Fibroblast of peridontal ligament (primary cell): ENCODE data around the gene CDC14A.
"Not testable (repeated sequence)": the region's sequence is repeated elsewhere in the genome, so short reads cannot be mapped to it uniquely, and the experiment has no call there.

Experiments
- DNase-seq: peaks from one replicate; pipeline ENCODE4 v3.0.0-alpha.2; 2010; ENCODE audit errors: extremely low read depth

CDC14A gene

DNA sequence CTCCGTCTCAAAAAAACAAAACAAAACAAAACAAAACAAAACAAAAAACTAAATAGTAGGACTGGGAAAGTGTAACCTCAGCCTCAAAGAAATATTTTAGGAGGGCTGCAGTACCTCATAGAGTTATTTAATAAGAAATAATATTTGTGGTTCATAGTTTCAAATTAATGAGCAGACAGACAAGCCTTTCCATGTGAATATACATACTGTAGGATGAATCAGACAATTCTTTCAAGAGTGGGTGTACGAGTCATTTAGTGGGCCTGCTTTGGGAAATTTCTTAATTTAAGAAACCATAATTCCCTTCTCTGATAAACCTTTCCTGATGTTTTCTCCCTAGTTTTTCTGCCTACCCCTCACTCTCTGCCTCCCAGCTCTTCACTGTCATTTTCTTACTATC lies 52.5 kb downstream of the CDC14A start:
- no peak for DNase-seq

- not testable (repeated sequence) for DNase-seq
Measured at GRCh38 chr1:100405902-100406301, 53.6 kb downstream of the CDC14A start.

GRCh38 chr1:100407390-100407789 lies 55.1 kb downstream of the CDC14A start:
- not testable (repeated sequence) for DNase-seq

GRCh38 chr1:100411019-100411418 lies 58.7 kb downstream of the CDC14A start:
- no peak for DNase-seq

DNA sequence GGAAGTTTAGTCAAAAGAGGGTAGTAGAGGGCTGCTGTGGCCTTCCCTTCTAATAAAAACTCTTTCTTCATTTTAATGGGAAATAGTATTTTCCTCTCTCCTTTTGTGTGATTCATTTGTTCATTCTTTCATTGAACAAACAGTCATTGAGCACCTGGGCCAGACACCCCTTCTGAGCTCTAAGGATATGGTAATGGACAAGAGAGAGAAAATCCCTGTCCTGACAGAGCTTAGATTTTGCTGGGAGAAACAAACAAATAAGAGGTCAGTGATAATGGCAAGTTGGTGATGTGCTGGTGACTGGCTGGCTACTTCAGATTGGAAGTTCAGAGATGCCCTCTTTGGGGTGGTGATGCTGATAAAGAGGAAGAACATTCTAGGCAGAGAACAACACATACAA lies 59.3 kb downstream of the CDC14A start:
- DNase-seq: no peak

DNA sequence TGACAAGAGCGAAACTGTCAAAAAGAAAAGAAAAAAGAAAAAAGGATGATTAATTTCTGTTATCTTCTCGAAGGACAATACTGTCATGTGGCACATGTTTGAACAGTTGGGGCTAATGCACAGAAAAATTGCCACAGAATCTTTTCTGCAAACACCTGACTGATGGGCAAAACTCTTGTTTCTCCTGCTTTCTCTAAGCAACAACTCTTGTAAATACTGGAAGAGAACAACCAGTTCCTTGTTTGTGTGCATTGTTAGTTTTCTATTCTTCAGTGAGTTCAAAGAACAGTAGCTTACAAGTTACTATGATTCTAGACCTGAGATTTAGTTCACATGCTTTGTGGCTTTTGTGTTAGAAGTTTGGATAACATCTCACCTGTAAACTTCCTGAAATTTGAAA lies 60.7 kb downstream of the CDC14A start:
- DNase-seq: no peak

DNA sequence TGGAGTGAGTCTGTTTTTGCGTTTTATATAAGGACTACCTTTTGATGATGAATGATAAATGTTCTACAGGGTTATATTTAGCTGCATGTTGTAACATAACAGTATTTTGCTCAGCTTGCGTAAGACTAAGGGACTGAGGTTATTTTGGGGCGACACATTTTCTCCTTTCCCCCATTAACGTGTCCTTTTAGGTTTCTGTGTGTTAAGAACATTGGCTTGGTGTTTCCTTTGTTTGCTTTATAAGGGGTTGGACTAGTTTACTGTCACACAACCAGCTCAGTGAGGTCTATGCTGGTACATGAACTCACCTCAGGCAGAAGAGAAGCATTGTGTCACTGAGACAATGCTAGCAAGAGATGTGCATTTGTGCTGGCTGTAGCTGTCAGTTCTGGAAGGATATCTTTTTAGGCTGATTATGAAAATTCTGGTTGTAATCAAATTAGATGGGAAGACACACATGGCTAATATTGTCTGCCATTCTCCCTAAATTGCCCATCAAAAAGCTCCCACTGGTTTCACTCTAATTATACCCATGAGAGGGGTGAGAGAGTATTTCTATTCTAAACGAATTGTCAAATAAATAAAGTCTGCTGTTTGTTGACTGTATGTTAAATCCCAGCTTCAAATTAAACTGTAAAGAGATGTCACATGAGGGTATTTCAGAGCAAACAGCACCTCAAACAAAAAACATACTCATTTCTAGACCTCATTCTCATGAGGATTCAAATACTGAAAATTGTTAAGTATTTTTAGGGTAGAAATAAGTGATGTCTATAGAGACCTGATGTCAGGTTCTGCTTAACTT lies 62.6 kb downstream of the CDC14A start:
- DNase-seq: no peak

DNA sequence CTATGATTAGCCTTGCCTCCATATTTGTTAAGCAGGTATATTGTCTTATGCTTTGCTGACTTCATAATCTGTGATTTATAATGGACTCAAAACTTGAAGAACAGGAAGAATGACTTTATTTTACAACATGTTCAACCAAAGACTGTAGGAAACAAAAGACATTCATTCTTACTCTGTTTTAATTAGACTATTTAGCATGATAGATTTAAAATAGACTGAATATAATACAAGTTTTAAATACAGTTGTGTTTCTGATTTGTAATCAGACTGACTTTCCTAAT lies 63.1 kb downstream of the CDC14A start:
- no peak for DNase-seq

DNA sequence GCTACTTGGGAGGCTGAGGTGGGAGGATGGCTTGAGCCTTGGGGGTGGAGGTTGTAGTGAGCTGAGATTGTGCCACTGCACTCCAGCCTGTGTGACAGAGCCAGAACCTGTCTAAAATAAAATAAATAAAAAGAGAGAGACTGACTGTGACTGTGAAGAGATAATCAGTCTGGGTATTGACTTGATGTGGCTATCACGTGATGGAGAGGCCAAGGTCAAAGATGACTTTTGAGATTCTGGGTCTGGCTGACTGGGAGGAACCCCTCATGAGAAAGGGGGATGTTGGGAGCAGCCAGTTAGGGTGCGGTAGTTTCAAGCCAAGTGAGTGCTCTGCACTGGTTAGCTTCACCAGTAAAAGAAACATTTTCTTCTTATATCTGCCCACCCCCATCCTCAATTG lies 66.8 kb downstream of the CDC14A start:
- no peak for DNase-seq

GRCh38 chr1:100422065-100422464 lies 69.8 kb downstream of the CDC14A start:
- DNase-seq: no peak

- DNase-seq: no peak
Measured at GRCh38 chr1:100423832-100424337, 71.6 kb downstream of the CDC14A start.

- no peak for DNase-seq
Measured at GRCh38 chr1:100428160-100428559, 75.9 kb downstream of the CDC14A start.

DNA sequence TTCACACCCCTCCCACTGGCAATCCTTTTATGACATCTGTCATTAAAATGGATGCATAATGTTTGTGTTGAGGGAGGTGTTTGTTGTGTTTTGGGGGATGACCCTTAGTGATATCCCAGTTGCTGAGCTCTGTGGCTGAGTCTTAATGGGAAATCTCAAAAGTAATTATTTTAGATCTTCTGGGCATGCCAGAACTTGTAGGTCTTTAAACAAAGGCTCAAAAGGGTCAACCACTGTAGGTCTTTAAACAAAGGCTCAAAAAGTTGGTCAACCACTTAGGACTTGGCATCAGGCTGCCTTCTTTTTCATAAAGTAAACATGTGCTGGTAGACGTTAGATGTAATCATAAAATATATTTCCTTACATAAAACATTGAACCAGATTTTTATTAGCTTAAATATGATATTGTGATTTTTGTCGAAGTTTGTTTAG lies 78.0 kb downstream of the CDC14A start:
- DNase-seq: peak; percentile 18

DNA sequence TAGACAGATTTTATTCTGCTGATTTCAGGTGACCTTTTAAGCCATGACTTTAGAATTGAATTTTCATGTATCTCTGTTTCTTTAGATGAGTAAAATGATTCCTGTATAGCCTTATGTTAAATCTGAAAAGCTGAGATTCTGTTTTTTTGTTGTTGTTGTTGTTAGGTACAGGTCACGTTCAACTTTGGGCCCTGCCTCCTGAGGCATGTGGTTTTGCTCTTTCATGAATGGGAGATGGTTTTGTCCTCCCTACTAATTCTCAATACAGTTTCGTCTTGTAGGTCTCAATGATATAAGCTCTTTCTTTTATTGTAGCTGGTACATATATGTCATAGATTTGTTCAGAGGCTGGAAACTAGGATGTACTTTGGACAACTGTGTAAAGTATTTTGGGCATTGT lies 79.6 kb downstream of the CDC14A start:
- no peak for DNase-seq

- DNase-seq: no peak
Measured at GRCh38 chr1:100433563-100433962, 81.3 kb downstream of the CDC14A start.

DNA sequence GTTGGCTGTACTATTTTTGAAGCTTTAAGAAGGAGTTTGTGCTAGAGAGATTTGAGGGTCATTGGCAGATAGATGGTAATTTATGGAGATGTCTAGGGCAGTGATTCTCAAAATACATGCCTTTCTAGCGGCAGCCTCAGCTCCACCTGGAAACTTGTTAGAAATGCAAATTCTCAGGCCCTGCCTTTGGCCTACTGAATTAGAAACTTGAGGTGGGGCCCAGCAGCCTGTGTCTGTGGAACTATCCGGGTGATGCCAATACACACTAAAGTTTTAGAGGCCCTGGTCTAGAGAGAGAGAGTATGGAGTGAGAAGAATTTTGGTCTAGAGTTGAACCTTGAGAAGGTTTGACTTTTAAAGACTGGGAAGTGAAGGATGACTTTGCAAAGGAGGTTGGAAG lies 82.5 kb downstream of the CDC14A start:
- no peak for DNase-seq

DNA sequence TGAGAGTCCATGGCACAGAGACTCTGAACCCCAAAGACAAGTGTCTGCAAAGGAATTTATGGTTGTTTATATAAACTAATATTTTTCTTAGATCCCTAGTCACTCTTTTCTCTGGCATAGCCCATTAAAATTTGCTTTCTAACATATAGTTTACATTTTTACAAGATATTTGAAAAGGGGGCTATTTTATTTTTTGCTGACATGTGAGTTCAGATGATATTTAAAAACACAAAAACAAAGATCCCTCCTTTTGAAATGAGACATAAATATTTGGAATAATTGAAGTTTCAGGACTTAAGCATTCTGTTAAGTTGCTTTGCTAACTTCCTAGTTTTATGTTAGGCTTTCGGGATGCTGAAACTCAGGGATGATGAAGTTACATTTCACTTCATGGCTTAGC lies 86.1 kb downstream of the CDC14A start:
- no peak for DNase-seq

- DNase-seq: no peak
Measured at GRCh38 chr1:100438789-100439188, 86.5 kb downstream of the CDC14A start.

- no peak for DNase-seq
Measured at GRCh38 chr1:100440075-100440809, 87.9 kb downstream of the CDC14A start.

DNA sequence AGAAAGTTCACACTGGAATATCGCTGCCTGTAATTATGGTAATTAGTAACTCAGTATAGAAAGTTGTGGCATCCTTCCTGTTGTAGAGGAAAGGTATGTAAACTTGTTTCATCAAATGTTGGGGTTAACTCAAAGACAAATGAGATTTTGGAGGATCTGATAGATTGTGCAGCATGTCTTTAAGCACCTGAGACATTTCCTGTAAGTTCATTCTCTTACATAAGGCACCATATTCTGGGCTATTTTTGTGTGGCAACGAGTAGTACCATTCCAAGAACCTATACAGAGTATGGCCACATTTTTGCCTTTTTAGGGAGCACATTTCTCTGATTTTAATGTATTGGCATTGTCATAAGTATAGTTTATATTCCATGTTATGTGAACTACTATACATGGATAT lies 88.8 kb downstream of the CDC14A start:
- no peak for DNase-seq

DNA sequence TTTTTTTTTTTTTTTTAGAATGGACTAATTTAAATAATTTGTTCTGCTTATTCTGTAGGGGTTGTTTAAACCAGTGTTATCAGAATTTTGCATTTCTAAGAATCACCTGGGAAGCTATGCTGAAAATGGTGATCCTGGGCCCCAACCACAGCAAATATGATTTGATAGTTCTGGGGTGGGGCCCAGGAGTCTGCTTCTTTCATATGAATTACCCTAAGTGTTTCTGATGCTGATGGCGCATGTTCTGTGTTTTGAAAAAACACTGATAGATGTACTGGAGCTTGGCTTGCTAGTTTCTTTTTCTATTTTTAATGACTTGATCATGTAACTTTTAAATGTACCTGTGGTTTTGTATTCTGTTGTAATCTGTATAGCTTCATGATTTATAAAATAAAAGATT lies 89.3 kb downstream of the CDC14A start:
- DNase-seq: no peak

DNA sequence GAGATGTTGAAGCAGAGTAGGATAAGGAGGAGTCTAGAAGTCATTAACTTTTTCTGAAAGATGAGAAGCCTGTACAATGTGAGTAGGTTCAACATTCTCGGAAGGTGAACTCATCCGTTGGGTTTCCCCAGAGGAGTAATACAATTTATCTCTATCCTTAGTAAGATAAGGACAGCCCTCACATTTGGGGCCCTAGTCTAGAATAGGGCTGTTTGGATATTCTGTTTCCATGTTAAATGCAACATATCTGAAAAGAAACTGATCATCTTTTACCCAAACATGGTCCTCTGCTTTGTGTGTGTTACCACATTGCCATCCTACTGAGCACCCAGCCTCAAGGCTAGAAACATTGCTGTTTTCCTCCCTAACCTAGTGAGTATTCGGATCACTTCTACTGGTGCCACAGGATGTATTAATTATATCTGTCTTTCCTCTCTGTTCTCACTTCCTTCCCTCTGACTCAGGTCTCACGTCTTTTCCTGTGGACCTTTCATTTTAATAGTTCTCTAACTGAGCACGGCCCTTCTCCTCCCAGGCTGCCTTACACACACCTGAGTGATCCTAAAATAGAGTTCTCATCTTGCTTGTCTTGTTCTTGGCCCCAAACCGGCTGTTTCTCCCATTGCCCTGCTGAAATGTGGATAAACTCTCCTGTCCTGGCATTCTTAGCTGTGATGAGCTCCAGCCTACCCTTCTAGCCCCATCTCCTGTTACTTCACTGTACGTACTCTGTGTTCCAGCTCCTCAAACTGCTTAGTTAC lies 91.7 kb downstream of the CDC14A start:
- no peak for DNase-seq

GRCh38 chr1:100445565-100445964 lies 93.3 kb downstream of the CDC14A start:
- DNase-seq: no peak
